Spleen (tissue), 11 donors: ENCODE results near the gene IMPA2. TPM values are rescaled to one million over a fixed set of nuclear protein-coding genes. Genes with fewer than 3 reads are reported as not detected.
"Not testable (repeated sequence)": the region's sequence is repeated elsewhere in the genome, so short reads cannot be mapped to it uniquely, and the experiment has no call there.

Experiments used
- DNase-seq: peaks from one replicate; pipeline ENCODE4 v3.0.0-alpha.2; 2020
- H3K27ac ChIP-seq, 8 donors: fragments of 200-600 bp; sonication (generic) in 7 of 8; 1 replicate in 4 of 8; 2 replicates in 4 of 8; pipeline versions ENCODE4 v1.5.0 to v1.8.0; 2016 to 2021; ENCODE audit warnings: inconsistent platforms in 4 of 8, mild to moderate bottlenecking in 4 of 8, moderate library complexity in 1 of 8
- H3K27me3 ChIP-seq, 7 donors: fragments of 200-600 bp; sonication (generic) in 6 of 7; replicated peaks in 1 of 7; 1 replicate in 4 of 7; 2 replicates in 3 of 7; pipeline versions ENCODE4 v1.5.0 to v1.8.0; 2016 to 2021; ENCODE audit warnings: inconsistent platforms in 3 of 7, mild to moderate bottlenecking in 1 of 7
- H3K36me3 ChIP-seq, 6 donors: fragments of 200-600 bp; sonication (generic) in 5 of 6; 1 replicate in 4 of 6; 2 replicates in 2 of 6; pipeline versions ENCODE4 v1.5.0 to v1.8.0; 2016 to 2021; ENCODE audit warnings: inconsistent platforms in 2 of 6
- H3K4me1 ChIP-seq, 6 donors: fragments of 200-600 bp; sonication (generic) in 5 of 6; 1 replicate in 3 of 6; 2 replicates in 3 of 6; pipeline versions ENCODE4 v1.5.0 to v1.8.0; 2016 to 2021; ENCODE audit warnings: inconsistent platforms in 3 of 6
- H3K4me3 ChIP-seq, 8 donors: fragments of 200-600 bp; sonication (generic) in 7 of 8; 1 replicate in 4 of 8; 2 replicates in 4 of 8; pipeline versions ENCODE4 v1.5.0 to v1.8.0; 2016 to 2021; ENCODE audit warnings: inconsistent platforms in 4 of 8, mild to moderate bottlenecking in 4 of 8, moderate library complexity in 2 of 8
- H3K9me3 ChIP-seq, 8 donors: fragments of 200-600 bp; sonication (generic) in 7 of 8; 1 replicate in 4 of 8; 2 replicates in 4 of 8; pipeline versions ENCODE4 v1.5.0 to v1.8.0; 2016 to 2021; ENCODE audit warnings: inconsistent platforms in 4 of 8
- CTCF ChIP-seq, 11 experiments: fragments of 200-600 bp in 7 of 11; fragments of 450-650 bp in 4 of 11; sonication (generic) in 4 of 11; IDR thresholded peaks in 8 of 11; conservative IDR thresholded peaks in 3 of 11; 1 replicate in 7 of 11; 2 replicates in 4 of 11; pipeline versions ENCODE4 v1.4.0 to v1.8.0; 2016 to 2021; ENCODE audit warnings: antibody characterized with exemption in 11 of 11, inconsistent platforms in 4 of 11, mild to moderate bottlenecking in 1 of 11
- POLR2A ChIP-seq, 3 donors: fragments of 450-650 bp; IDR thresholded peaks; one replicate each; pipeline ENCODE4 v1.5.1; 2017; ENCODE audit warnings: antibody characterized with exemption in 3 of 3, mild to moderate bottlenecking in 1 of 3
- POLR2AphosphoS5 ChIP-seq, 3 donors: sonication (generic); formaldehyde crosslinking; IDR thresholded peaks; one replicate each; pipeline ENCODE4 v1.5.1; 2017; ENCODE audit warnings: antibody characterized with exemption in 3 of 3
- WGBS, 5 donors: extraction: QIAGEN DNeasy Blood & Tissue Kit in 3 of 5; methylation state at CpG; one replicate each; pipeline versions ENCODE4 v1.1.5 to v1.1.7; 2013 to 2018; 5-methylcytosine and 5-hydroxymethylcytosine counted together
- intact Hi-C: fragments of 100-400 bp; cut with DNase I; formaldehyde crosslinking; loops from one replicate; pipeline ENCODE4 v1.15.0; 2023; ENCODE audit warnings: low total_unique reads
- polyA plus RNA-seq, 3 donors: library from polyadenylated mRNA; stranded (reverse); fragments of 200-250 nt; gene quantifications; one replicate each; pipeline ENCODE4 v1.2.1, GENCODE V29; 2013
- total RNA-seq, 7 donors: library from RNA; depleted of rRNA in 3 of 7; stranded (reverse); fragments of >200 nt in 3 of 7; fragmentation: NEBNext Ultra II Directional in 4 of 7; extraction: Animal tissue kit (Norgen Biotek cat#: 25700) in 4 of 7; gene quantifications; one replicate each; pipeline versions ENCODE4 v1.1.0 to v1.2.1, GENCODE V29; 2016 to 2021
- donor health status: healthy with polysubstance abuse.
- donor health status: DM: no; HTN: no; CAD: no; lungs with moderate emphysema.
- donor health status: DM: no; HTN: no; CAD: no.
- donor health status: Bipolar disorder and iron deficiency.
- donor health status: healthy.
- donor health status: DM: no; HTN: no; CAD: no.
- donor health status: DM: yes; HTN: yes; CAD: no.

IMPA2 gene
- total and polyA plus RNA-seq, 10 donors: 11.1 to 60.7 (median 32.9) TPM

GRCh38 chr18:12036201-12036751 lies 55.0 kb downstream of the IMPA2 start:
- WGBS, 5 donors: 46 to 91% (median 72%) methylated on average over 4 to 9 of the region's 9 CpGs
- intact Hi-C loops: loop anchor here (5.0 kb wide), 2 partner anchors 99 to 304 kb away; no protein-coding TSS in a partner anchor
- DNase-seq: no peak

GRCh38 chr18:12038082-12038638 lies 56.9 kb downstream of the IMPA2 start:
- no peak for DNase-seq
- TF ChIP-seq CTCF (IDR thresholded peaks at IDR 0.05 in 8 of 11, conservative IDR thresholded peaks at IDR 0.05 in 3 of 11) (no peak), POLR2AphosphoS5 (IDR thresholded peaks at IDR 0.05) (no peak), POLR2A (IDR thresholded peaks at IDR 0.05) (no peak)

More at GRCh38 chr18:12036201-12036751, 55.0 kb downstream of the IMPA2 start:
- TF ChIP-seq CTCF (IDR thresholded peaks at IDR 0.05 in 8 of 11, conservative IDR thresholded peaks at IDR 0.05 in 3 of 11): no peak
- no peak for TF ChIP-seq POLR2A (IDR thresholded peaks at IDR 0.05)
- no peak for TF ChIP-seq POLR2AphosphoS5 (IDR thresholded peaks at IDR 0.05)
- H3K4me1 ChIP-seq: peaks cover 6 to 24% (median 14%) of the 10 kb centered on the region in 6 donors
- peaks cover 0 to 27% (median 0%) of the 10 kb centered on the region in 6 donors for H3K36me3 ChIP-seq
- no peaks in the 10 kb centered on the region for H3K9me3 ChIP-seq
- H3K27ac ChIP-seq: no peak overlapping the region
- H3K4me3 ChIP-seq: no peak overlapping the region
- peaks cover 0 to 16% (median 8%) of the 10 kb centered on the region in 7 donors for H3K27me3 ChIP-seq

GRCh38 chr18:12038639-12039539 lies 57.6 kb downstream of the IMPA2 start:
- H3K4me3 ChIP-seq: peak overlapping the region; percentile 40 to 75 (median 54)
- TF ChIP-seq POLR2AphosphoS5 (IDR thresholded peaks at IDR 0.05) (peak; percentile 38 to 83 (median 70)), POLR2A (IDR thresholded peaks at IDR 0.05) (no peak), CTCF (IDR thresholded peaks at IDR 0.05 in 8 of 11, conservative IDR thresholded peaks at IDR 0.05 in 3 of 11) (peak; percentile 97 to 99 (median 99))
- no peaks in the 10 kb centered on the region for H3K9me3 ChIP-seq
- no peak overlapping the region for H3K27ac ChIP-seq
- H3K4me1 ChIP-seq: peaks cover 6 to 24% (median 14%) of the 10 kb centered on the region in 6 donors
- H3K27me3 ChIP-seq: peaks cover 0 to 16% (median 8%) of the 10 kb centered on the region in 7 donors
- intact Hi-C loops: loop anchor here (5.0 kb wide), 2 partner anchors 102 to 307 kb away; no protein-coding TSS in a partner anchor
- peak; percentile 96 for DNase-seq
- WGBS, 5 donors: 3 to 4% (median 3%) methylated on average over 30 to 74 of the region's 74 CpGs
- H3K36me3 ChIP-seq: peaks cover 0 to under 1% (median 0%) of the 10 kb centered on the region in 6 donors

More at GRCh38 chr18:12038082-12038638, 56.9 kb downstream of the IMPA2 start:
- Histone ChIP-seq H3K4me3 (peak overlapping the region; percentile 40 to 75 (median 54)), H3K9me3 (no peaks in the 10 kb centered on the region), H3K27ac (no peak overlapping the region), H3K27me3 (peaks cover 0 to 16% (median 8%) of the 10 kb centered on the region in 7 donors), H3K4me1 (peaks cover 6 to 24% (median 14%) of the 10 kb centered on the region in 6 donors), H3K36me3 (peaks cover 0 to 8% (median 0%) of the 10 kb centered on the region in 6 donors)
- 20 to 39% (median 25%) methylated on average over 17 to 27 of the region's 27 CpGs for WGBS, 5 donors
- intact Hi-C loops: loop anchor here (5.0 kb wide), 2 partner anchors 101 to 306 kb away; no protein-coding TSS in a partner anchor

- H3K4me3 ChIP-seq, H3K9me3 ChIP-seq, H3K36me3 ChIP-seq, DNase-seq, H3K27ac ChIP-seq: not testable (repeated sequence)
- intact Hi-C loops: loop anchor here (5.0 kb wide), 2 partner anchors 102 to 307 kb away; no protein-coding TSS in a partner anchor
- peaks cover 0 to 16% (median 8%) of the 10 kb centered on the region in 7 donors for H3K27me3 ChIP-seq
- peaks cover 6 to 20% (median 13%) of the 10 kb centered on the region in 6 donors for H3K4me1 ChIP-seq
- WGBS, 5 donors: 68 to 84% (median 76%) methylated on average over 6 of the region's 6 CpGs
These were observed 58.2 kb downstream of the IMPA2 start for GRCh38 chr18:12039540-12039930.
